ENCODE results near the gene CDH20. TPM values are rescaled to one million over a fixed set of nuclear protein-coding genes. Genes with fewer than 3 reads are reported as not detected.

The CDH20 gene
- total and polyA plus RNA-seq, 4 donors: 0.02 to 0.11 (median 0.07) TPM; not detected in 1

DNA sequence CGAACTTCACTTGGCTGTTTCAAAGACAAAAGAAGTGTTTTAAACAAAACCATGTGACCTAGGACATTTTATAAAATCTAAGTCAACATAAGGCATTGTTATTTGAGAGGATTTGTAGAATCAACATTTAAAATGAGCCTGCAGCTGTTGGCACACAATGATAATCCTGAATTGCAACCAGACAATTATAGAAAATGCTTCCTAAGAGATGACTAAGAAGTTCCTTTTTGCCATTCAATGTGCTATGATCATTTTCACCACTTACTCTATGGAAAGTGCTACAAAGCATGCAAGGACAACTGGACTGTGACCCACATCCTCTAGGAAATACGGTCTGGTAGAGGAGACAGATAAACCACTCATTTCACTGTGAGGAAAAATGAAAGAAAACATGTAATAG is 246.4 kb downstream of the CDH20 start:
- no peaks in the 10 kb centered on the region for H3K36me3 ChIP-seq (ENCODE audit: control insufficient read depth in 4 of 4, insufficient read depth in 4 of 4, low read length in 4 of 4)
- H3K4me1 ChIP-seq (ENCODE audit: control insufficient read depth in 5 of 5, insufficient read depth in 5 of 5, low read length in 5 of 5): peaks cover 0 to 21% (median 0%) of the 10 kb centered on the region in 5 donors
- no peak for TF ChIP-seq CTCF (IDR thresholded peaks at IDR 0.05; ENCODE audit: control extremely low read depth, extremely low read depth)
- H3K4me3 ChIP-seq: no peak overlapping the region
- DNase-seq (peak in 2 of 3 donors; percentile 14 to 24), ATAC-seq (ENCODE audit: insufficient read depth, low FRiP score) (no peak)
- no peak overlapping the region for H3K27ac ChIP-seq (ENCODE audit: low read depth in 1 of 2, low read length in 1 of 2)
- no peak overlapping the region for H3K9ac ChIP-seq (ENCODE audit: insufficient read depth in 1 of 2, low read length in 2 of 2)
- WGBS, 2 donors: 31 to 45% methylated on average over 2 of the region's 2 CpGs
- no peaks in the 10 kb centered on the region for H3K9me3 ChIP-seq (ENCODE audit: control insufficient read depth in 4 of 4, insufficient read depth in 3 of 4, low read length in 3 of 4)
- no peaks in the 10 kb centered on the region for H3K27me3 ChIP-seq (ENCODE audit: control insufficient read depth in 3 of 3, insufficient read depth in 3 of 3, low read length in 2 of 3)

DNA sequence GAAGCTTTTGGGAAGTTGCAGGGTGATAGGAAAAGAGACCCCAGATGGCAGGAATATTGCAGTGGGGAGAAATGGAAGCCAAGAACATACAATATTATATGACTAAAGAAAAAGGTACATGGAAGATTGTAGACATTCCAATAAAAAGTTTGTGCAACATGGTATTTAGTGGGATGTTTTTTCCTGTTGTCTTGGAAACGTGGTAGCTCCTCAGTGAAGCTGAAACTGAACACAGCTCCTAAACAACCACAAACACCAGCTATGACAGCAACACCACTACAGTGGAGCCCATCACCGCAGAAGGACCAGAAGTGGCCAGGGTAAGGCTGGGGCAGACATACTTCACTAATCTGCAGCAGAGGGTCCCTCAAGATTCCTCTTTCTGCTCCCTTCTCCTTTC is 246.8 kb downstream of the CDH20 start:
- Histone ChIP-seq H3K27ac (ENCODE audit: low read depth in 1 of 2, low read length in 1 of 2) (no peak overlapping the region), H3K4me1 (ENCODE audit: control insufficient read depth in 5 of 5, insufficient read depth in 5 of 5, low read length in 5 of 5) (peaks cover 0 to 21% (median 0%) of the 10 kb centered on the region in 5 donors), H3K36me3 (ENCODE audit: control insufficient read depth in 4 of 4, insufficient read depth in 4 of 4, low read length in 4 of 4) (no peaks in the 10 kb centered on the region), H3K9ac (ENCODE audit: insufficient read depth in 1 of 2, low read length in 2 of 2) (no peak overlapping the region), H3K27me3 (ENCODE audit: control insufficient read depth in 3 of 3, insufficient read depth in 3 of 3, low read length in 2 of 3) (no peaks in the 10 kb centered on the region), H3K4me3 (no peak overlapping the region), H3K9me3 (ENCODE audit: control insufficient read depth in 4 of 4, insufficient read depth in 3 of 4, low read length in 3 of 4) (no peaks in the 10 kb centered on the region)
- TF ChIP-seq CTCF (IDR thresholded peaks at IDR 0.05; ENCODE audit: control extremely low read depth, extremely low read depth): no peak
- WGBS, 2 donors: 66 to 71% methylated on average over 2 of the region's 2 CpGs
- ATAC-seq (ENCODE audit: insufficient read depth, low FRiP score) (no peak), DNase-seq (peak; percentile 22 to 58 (median 54))

GRCh38 chr18:61581578-61582201 is 248.5 kb downstream of the CDH20 start:
- Histone ChIP-seq H3K9ac (ENCODE audit: insufficient read depth in 1 of 2, low read length in 2 of 2) (peak overlapping the region; percentile 32 to 64), H3K4me1 (ENCODE audit: control insufficient read depth in 5 of 5, insufficient read depth in 5 of 5, low read length in 5 of 5) (peaks cover 0 to 21% (median 0%) of the 10 kb centered on the region in 5 donors), H3K36me3 (ENCODE audit: control insufficient read depth in 4 of 4, insufficient read depth in 4 of 4, low read length in 4 of 4) (no peaks in the 10 kb centered on the region), H3K27ac (ENCODE audit: low read depth in 1 of 2, low read length in 1 of 2) (no peak overlapping the region), H3K9me3 (ENCODE audit: control insufficient read depth in 4 of 4, insufficient read depth in 3 of 4, low read length in 3 of 4) (no peaks in the 10 kb centered on the region), H3K4me3 (no peak overlapping the region), H3K27me3 (ENCODE audit: control insufficient read depth in 3 of 3, insufficient read depth in 3 of 3, low read length in 2 of 3) (no peaks in the 10 kb centered on the region)
- DNase-seq: peak; percentile 84 to 88 (median 85)
- peak; percentile 77 for TF ChIP-seq CTCF (IDR thresholded peaks at IDR 0.05; ENCODE audit: control extremely low read depth, extremely low read depth)
- peak; percentile 90 for ATAC-seq (ENCODE audit: insufficient read depth, low FRiP score)
- 8% methylated on average over 22 of the region's 22 CpGs for WGBS, 2 donors

Measured in lung (tissue), 12 donors.